Fibroblast of skin of left quadriceps (primary cell): ENCODE results near the gene MTHFD1.
"Not testable (repeated sequence)": the region's sequence is repeated elsewhere in the genome, so short reads cannot be mapped to it uniquely, and the experiment has no call there.

Experiments
- DNase-seq, 2 experiments: peaks; one replicate each; pipeline ENCODE4 v3.0.0-alpha.2; 2013; ENCODE audit warnings: low read depth in 2 of 2

The MTHFD1 gene

GRCh38 chr14:64387782-64388532, at the start of gene MTHFD1:
MTHFD1 (plus strand) TSS chr14:64388353; CDS start chr14:64388428, 75 bp downstream.
- DNase-seq = peak; percentile 99

DNA sequence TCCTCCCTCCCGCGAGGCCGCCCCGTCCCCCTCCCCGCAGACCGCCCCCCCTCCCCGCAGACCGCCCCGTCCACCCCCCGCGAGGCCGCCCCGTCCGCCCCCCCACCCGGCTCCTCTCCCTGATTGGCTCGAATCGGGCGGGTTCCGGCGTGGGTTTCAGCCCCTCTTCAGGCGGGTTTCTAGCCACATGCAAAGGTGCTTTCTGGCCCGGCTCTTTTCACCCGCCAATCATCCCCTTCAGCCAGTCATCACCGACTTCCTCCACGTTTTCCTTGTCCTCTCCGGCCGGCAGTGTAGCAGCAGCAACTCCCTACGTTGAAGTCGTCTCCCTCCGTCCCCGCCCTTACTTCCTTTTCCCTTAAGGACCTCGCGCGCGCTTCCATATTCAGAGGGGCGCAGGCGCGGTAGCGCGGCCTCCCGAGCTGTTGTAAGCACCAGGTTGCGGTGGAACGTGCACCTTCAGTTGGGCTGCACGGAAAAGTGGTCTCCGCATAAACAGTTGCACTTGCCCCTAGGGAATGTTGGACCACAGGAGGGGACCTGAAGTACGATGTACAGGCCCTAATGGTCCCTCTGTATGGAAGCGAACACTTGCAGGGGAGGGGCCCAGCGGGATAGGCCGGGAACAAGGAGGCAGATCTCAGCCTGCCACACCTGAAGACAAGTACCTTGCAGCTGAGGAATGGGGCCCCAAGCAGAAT, 49.4 kb upstream of the MTHFD1 start:
- DNase-seq = peak; percentile 96

- DNase-seq = no peak
Observed at GRCh38 chr14:64340560-64341196, 47.5 kb upstream of the MTHFD1 start.

DNA sequence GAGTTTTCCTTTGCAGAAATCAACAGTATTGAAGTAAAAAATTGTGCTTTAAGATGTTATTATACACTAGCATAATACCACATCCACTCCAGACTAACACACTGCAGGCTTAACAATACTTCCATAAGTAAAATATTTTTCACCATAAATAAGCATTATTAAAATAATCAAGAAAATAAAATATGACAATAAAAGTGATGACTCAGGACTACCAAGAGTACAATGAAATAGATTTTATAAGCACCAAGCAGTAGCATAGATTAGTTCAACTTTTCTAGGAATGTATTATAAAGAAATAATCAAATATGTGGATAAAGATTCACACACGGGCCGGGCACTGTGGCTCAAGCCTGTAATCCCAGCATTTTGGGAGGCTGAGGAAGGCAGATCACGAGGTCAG, 40.4 kb upstream of the MTHFD1 start:
- DNase-seq = no peak

DNA sequence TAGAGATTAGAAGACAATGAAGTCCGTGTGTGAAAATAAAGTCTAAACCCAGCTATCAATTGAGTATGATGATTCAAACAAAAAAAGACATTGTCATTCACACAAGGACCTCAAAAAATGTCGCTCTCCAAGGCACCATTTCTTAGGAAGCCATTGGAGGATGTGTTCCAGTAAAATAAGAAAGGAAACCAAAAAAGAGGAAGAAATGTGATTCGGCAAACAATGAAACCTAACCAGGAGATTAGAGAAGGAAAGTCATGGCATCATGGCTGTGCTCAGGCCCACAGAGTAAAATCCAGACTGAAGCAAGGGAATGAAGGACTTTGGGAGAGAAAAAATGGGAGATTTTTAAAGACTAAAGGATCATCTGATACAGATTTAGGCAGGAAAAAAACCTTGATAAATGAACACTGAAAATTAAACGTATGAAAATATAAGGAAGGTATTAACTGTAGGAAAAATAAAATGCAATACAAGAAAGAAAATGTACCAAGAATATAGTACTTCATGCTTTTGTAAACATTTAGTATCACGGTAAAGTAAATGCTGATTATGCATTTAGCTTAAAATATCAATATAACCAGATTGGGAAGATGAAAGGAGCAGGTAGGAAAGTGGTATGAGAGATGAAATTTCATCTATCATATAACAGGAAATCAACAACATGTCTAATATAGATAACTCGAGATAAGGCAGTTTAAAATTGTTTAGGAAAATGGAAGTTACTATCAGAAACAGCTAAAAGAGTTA, 38.2 kb upstream of the MTHFD1 start:
- DNase-seq = no peak

- DNase-seq = peak in 1 of 2 experiments; percentile 2
Observed at GRCh38 chr14:64363265-64363846, 24.8 kb upstream of the MTHFD1 start.

DNA sequence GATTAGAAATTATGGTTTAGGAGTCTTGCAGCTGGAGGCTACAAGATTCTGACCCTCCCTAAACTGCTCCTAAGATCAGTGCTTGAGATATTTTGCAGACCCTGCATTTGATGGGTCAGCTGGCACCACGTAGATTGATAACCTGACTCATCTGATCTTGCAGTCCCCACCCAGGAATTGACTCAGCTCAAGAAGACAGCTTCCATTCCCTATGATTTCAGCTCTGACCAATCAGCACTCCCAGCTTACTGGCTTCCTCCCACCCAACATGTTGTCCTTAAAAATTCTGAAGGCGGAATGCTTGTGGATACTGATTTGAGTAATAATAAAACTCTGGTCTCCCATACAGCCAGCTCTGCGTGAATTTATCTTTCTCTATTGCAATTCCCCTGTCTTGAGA, 23.2 kb upstream of the MTHFD1 start:
- DNase-seq = no peak

- not testable (repeated sequence) for DNase-seq
Observed at GRCh38 chr14:64365358-64365889, 22.7 kb upstream of the MTHFD1 start.

DNA sequence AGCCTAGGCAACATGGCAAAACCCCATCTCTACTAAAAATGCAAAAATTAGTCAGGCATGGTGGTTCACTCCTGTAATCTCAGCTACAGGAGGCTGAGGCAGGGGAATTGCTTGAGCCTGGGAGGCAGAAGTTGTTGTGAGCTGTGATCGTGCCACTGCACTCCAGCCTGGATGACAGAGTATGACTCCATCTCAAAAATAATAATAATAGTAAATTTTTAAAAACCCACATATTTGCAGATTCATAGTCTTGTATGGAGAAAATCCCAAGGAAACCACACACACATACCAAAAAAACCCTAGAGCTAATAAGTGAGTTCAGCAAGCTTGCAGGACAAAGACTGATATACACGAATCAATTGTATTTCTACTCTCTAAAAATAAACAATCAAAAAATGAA, 19.0 kb upstream of the MTHFD1 start:
- no peak for DNase-seq

GRCh38 chr14:64387232-64387781, 846 bp upstream of the MTHFD1 start:
- no peak for DNase-seq

- DNase-seq = no peak
Observed at GRCh38 chr14:64388533-64389285, 556 bp downstream of the MTHFD1 start.

DNA sequence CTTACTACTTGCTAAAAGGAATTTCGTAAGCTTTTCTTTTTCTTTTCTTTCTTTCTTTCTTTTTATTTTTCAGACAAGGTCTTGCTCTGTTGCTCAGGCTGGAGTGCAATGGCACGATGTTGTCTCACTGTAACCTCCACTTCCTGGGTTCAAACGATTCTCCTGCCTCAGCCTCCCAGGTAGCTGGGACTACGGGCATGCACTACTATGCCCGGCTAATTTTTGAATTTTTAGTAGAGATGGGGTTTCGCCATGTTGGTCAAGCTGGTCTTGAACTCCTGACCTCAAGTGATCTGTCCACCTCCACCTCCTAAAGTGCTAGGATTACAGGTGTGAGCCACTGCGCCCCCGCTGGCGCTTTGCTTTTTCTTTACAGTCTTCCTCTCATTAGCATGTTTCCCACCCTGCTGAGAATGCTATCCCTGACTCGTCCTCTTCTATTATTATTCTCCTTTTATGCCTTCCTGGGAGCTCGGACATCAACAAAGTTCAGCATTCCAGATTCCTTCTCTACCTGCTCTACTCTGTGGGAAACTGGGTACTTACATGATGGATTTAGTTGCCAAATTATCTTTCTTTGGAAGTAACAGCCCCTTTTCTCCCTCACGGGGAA, 3.1 kb downstream of the MTHFD1 start:
- DNase-seq = no peak

DNA sequence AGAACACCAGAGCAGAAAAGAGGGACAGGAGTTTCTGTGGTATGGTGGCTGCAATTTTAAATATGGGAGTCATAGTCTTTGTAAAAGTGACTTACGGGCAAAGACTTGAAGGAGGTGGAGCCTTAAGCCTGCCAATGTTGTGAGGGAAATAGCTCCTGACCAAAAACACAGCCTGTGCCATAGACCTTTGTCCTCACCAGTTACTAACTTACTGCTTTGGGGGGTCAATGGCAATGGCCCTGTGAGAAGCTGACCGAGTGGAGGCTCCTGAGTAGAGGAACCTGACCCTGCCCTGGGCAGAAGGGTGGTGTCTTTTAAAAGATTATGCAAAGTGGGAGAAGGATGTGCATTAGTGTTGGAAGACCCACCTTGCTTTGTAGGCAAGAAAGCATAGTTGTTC, 3.8 kb downstream of the MTHFD1 start:
- no peak for DNase-seq

DNA sequence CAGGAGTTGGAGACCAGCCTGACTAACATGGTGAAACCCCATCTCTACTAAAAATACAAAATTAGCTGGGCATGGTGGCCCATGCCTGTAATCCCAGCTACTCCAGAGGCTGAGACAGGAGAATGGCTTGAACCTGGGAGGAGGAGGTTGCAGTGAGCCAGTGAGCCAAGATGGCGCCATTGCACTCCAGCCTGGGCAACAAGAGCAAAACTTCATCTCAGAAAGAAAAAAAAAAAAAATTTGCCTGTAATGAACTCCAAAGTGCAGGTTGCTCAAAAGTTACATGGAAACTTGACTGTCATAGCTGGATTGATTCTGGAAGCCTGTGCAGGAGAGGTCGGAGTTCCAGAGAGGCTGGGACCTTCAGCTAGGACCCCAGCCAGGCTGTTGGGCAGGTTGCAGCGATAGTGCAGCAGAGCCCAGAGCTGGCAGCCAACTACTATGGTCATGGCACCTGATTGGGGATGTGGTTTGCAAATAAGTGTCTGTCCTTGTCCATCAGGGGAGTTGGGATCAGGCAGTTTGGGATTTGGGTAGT, 5.1 kb downstream of the MTHFD1 start:
- DNase-seq = not testable (repeated sequence)

DNA sequence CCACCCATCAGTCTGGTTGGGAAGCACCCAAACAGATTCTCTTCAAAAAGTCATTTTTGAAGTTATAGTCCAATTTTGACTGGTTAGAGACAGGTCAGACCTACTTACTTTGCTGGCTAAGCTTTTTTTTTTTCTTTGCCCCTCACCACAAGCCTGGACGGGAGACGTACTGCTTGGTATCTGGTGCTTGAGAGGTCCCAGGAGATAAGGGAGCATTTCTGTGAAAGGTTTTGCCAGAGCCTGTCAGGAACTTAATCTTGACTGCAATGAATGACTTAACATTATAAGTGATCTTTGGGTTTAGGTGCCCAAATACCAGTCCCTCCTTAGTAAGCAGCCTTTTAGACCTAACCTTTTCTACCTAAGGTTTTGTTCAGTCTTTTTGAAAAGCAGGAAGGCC, 6.3 kb downstream of the MTHFD1 start:
- DNase-seq = no peak

DNA sequence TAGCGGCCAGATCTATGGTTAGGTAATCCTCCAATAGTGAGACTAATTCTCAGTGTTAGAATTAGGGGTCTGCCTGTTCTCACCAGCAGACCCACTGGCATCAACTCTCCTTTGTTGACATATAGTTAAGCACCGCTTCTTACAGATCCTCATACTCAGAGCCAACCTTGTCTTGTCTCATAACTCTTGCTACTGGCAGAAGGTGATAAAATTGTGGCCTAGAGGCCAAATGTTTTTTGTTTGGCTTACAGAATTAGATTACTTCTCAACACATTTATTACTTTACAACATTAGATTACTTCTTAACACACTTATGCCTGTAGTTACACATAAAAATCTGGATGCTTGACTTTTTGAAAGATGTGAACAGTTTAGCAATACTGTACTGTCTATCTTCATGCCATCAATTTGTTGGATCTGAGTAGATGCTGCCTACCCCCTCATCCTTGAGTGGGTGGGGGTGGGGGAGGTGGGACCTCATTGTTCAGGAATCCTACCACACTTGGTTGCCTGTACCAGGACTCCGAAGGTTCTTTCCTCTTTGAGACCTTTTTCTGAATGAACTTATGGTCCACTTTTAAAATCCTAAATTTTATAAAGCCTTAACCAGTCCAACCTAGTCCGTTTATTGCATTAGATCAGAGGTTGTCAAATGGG, 7.0 kb downstream of the MTHFD1 start:
- no peak for DNase-seq

GRCh38 chr14:64400829-64401459, 12.8 kb downstream of the MTHFD1 start:
- DNase-seq = no peak

GRCh38 chr14:64401949-64402348, 13.8 kb downstream of the MTHFD1 start:
- no peak for DNase-seq

DNA sequence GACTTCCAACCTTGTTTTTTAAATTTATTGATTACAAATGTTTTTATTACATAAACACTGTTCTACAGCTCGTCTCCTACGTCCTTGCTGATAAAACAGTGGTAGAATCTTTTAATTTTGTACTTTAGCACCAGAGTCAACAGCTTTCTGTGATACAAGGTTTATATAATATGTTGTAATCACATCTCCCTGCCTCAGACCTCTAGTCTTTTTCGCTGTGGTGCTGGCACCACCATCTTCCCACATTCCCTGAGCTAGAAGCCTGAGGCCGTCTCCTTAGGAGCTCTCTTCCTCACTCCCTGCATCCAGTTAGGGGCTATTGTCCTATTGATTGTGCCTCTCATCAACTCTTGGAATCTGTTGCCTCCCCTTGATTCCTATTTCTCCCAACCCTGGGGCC, 17.1 kb downstream of the MTHFD1 start:
- DNase-seq = no peak
